ENCODE data around the gene KIAA1755.
"Not testable (repeated sequence)": the region's sequence is repeated elsewhere in the genome, so short reads cannot be mapped to it uniquely, and the experiment has no call there.

Gene KIAA1755

GRCh38 chr20:38266426-38266825, 5.9 kb upstream of the KIAA1755 start:
- DNase-seq (ENCODE audit: low spot score): no peak

GRCh38 chr20:38262931-38263330, 2.4 kb upstream of the KIAA1755 start:
- no peak for DNase-seq (ENCODE audit: low spot score)

- DNase-seq (ENCODE audit: low spot score): no peak
These were observed 487 bp upstream of the KIAA1755 start for GRCh38 chr20:38261054-38261390.

GRCh38 chr20:38260025-38260377, 534 bp downstream of the KIAA1755 start:
- DNase-seq (ENCODE audit: low spot score): no peak

- DNase-seq (ENCODE audit: low spot score): no peak
These were observed 1.9 kb downstream of the KIAA1755 start for GRCh38 chr20:38258545-38259215.

GRCh38 chr20:38256966-38257365, 3.6 kb downstream of the KIAA1755 start:
- DNase-seq (ENCODE audit: low spot score): no peak

GRCh38 chr20:38256021-38256420, 4.5 kb downstream of the KIAA1755 start:
- DNase-seq (ENCODE audit: low spot score): no peak

GRCh38 chr20:38255393-38255792, 5.1 kb downstream of the KIAA1755 start:
- no peak for DNase-seq (ENCODE audit: low spot score)

GRCh38 chr20:38254621-38255020, 5.9 kb downstream of the KIAA1755 start:
- not testable (repeated sequence) for DNase-seq (ENCODE audit: low spot score)

- no peak for DNase-seq (ENCODE audit: low spot score)
These were observed 7.0 kb downstream of the KIAA1755 start for GRCh38 chr20:38253571-38253970.

GRCh38 chr20:38252292-38253288, 7.9 kb downstream of the KIAA1755 start:
- DNase-seq (ENCODE audit: low spot score): no peak

- DNase-seq (ENCODE audit: low spot score): not testable (repeated sequence)
These were observed 9.1 kb downstream of the KIAA1755 start for GRCh38 chr20:38251441-38251840.

GRCh38 chr20:38250609-38251008, 9.9 kb downstream of the KIAA1755 start:
- no peak for DNase-seq (ENCODE audit: low spot score)

- DNase-seq (ENCODE audit: low spot score): no peak
These were observed 10.8 kb downstream of the KIAA1755 start for GRCh38 chr20:38249536-38250310.

- DNase-seq (ENCODE audit: low spot score): no peak
These were observed 12.4 kb downstream of the KIAA1755 start for GRCh38 chr20:38248133-38248532.

GRCh38 chr20:38247725-38248124, 12.8 kb downstream of the KIAA1755 start:
- not testable (repeated sequence) for DNase-seq (ENCODE audit: low spot score)

- no peak for DNase-seq (ENCODE audit: low spot score)
These were observed 13.4 kb downstream of the KIAA1755 start for GRCh38 chr20:38247166-38247509.

GRCh38 chr20:38246357-38247165, 14.0 kb downstream of the KIAA1755 start:
- DNase-seq (ENCODE audit: low spot score): no peak

- no peak for DNase-seq (ENCODE audit: low spot score)
These were observed 14.8 kb downstream of the KIAA1755 start for GRCh38 chr20:38245753-38246152.

GRCh38 chr20:38243709-38244020, 16.9 kb downstream of the KIAA1755 start:
- DNase-seq (ENCODE audit: low spot score): no peak

- DNase-seq (ENCODE audit: low spot score): no peak
These were observed 17.5 kb downstream of the KIAA1755 start for GRCh38 chr20:38242848-38243708.
